ENCODE measurements around the gene ABCA7.

ABCA7 gene

DNA sequence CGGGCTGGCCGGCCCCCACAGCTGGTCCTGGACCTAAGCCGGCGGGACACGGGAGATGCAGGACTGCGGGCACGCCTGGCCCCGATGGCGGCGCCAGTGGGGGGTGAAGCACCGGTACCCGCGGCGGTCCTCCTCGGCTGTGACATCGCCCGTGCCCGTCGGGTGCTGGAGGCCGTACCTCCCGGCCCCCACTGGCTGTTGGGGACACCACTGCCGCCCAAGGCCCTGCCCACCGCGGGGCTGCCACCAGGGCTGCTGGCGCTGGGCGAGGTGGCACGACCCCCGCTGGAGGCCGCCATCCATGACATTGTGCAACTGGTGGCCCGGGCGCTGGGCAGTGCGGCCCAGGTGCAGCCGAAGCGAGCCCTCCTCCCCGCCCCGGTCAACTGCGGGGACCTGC is 36.6 kb upstream of the ABCA7 start:
- DNase-seq: no peak

DNA sequence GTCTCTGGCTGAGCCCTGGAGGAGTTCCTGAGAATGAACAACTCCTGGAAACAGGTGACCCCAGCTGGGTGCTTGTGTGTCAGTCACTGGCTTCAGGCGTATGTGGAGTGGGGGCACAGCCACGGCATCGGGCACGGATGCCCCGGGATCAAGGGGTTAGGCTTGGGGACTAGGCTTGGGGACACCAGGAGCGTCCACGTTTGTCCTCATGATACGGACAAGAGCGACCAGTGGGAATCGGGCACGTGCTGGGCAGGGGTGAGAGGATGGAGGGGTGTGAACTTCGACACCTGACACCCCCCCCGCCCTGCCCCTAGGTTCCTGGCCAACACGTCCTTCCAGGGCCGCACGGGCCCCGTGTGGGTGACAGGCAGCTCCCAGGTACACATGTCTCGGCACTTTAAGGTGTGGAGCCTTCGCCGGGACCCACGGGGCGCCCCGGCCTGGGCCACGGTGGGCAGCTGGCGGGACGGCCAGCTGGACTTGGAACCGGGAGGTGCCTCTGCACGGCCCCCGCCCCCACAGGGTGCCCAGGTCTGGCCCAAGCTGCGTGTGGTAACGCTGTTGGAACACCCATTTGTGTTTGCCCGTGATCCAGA is 35.6 kb upstream of the ABCA7 start:
- DNase-seq: no peak

DNA sequence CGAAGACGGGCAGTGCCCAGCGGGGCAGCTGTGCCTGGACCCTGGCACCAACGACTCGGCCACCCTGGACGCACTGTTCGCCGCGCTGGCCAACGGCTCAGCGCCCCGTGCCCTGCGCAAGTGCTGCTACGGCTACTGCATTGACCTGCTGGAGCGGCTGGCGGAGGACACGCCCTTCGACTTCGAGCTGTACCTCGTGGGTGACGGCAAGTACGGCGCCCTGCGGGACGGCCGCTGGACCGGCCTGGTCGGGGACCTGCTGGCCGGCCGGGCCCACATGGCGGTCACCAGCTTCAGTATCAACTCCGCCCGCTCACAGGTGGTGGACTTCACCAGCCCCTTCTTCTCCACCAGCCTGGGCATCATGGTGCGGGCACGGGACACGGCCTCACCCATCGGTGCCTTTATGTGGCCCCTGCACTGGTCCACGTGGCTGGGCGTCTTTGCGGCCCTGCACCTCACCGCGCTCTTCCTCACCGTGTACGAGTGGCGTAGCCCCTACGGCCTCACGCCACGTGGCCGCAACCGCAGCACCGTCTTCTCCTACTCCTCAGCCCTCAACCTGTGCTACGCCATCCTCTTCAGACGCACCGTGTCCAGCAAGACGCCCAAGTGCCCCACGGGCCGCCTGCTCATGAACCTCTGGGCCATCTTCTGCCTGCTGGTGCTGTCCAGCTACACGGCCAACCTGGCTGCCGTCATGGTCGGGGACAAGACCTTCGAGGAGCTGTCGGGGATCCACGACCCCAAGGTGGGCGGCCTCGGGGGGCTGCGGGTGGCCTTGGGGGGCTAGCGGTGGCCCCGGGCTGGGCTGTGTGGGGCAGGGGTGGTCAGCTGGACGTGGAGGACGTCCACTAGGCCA is 34.9 kb upstream of the ABCA7 start:
- no peak for DNase-seq

DNA sequence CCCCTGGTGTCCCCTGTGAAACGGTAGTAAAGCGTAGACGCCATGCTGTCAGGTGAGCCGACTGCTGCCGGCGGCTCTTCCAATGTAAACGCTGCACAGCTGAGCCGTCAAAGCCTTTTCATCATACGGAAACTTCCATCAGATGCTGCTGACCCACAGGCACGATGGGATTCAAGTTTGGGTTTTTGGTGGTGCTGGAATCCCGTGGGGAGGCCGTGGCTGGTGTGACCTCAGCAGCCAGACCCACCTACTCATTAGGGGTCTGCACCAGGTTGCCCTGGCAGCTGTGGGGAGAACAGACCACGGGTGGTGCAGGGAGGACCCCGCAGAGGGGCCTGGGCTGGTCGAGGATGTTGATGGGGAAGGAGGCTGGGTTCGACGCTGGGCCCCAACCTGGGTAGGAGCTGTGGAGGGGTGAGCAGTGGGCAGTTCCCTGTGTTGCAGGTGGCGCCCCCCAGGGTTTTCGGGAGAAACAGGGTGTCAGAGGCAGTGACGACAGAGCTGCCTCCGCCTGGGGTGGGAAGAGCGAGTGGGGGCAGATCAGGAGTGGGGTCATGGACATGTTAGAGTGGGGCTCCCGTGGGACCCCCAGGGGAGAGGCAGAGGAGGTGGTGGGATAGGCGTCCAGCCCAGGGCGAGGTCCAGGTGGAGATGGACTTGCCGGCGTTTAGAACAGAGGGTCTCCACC is 33.1 kb upstream of the ABCA7 start:
- no peak for DNase-seq

DNA sequence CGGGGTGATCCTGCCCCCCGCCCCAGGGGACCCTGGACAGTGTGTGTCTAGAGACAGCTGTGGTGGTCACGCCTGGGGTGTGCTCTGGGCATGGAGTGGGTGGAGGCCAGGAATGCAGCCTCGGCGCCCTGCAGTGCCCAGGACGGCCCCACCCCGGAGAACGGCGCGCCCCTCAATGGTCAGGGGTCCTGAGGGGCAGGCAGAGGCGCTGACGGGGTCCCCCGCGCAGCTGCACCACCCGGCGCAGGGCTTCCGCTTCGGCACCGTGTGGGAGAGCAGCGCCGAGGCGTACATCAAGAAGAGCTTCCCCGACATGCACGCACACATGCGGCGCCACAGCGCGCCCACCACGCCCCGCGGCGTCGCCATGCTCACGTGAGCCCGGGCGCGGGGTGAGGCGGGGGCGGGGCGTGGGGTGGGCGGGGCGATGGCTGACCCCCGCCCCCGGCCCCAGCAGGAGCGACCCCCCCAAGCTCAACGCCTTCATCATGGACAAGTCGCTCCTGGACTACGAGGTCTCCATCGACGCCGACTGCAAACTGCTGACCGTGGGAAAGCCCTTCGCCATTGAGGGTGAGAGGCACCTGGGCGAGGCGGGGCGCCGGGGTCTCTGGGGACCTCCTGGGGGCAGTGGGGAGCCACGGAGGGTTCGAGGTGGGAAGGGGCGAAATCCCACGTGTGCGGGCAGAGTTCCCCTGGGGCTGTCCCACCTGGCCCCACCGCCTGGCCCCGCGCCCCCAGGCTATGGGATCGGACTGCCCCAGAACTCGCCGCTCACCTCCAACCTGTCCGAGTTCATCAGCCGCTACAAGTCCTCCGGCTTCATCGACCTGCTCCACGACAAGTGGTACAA is 32.3 kb upstream of the ABCA7 start:
- DNase-seq: no peak

DNA sequence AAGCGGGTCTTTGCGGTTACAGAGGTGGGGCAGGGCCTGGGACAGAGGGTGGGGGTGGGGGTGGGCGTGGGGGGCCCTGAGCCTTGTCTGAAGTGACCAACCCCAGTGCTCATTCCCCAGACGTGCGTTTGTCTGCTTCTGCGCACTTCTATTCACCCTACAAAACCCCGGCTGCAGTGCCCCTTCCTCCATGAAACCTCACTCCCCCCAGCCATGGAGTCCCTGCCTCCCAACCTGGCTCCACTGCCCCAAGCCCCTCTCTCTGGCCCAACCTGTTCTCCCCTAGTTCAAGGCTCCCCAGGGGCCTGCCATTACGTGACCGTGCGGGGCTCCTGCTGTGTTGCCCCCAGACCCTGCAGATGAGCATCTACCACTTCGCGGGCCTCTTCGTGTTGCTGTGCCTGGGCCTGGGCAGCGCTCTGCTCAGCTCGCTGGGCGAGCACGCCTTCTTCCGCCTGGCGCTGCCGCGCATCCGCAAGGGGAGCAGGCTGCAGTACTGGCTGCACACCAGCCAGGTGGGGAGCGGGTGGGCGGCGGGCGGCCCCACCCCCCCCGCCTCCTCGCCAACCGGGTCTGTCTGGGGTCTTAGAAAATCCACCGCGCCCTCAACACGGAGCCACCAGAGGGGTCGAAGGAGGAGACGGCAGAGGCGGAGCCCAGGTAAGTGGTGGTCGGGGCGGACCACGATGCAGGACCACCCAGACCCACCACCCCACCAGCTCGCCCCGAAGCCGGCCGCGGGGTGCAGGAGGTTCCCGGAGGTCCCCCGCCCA is 31.5 kb upstream of the ABCA7 start:
- no peak for DNase-seq

DNA sequence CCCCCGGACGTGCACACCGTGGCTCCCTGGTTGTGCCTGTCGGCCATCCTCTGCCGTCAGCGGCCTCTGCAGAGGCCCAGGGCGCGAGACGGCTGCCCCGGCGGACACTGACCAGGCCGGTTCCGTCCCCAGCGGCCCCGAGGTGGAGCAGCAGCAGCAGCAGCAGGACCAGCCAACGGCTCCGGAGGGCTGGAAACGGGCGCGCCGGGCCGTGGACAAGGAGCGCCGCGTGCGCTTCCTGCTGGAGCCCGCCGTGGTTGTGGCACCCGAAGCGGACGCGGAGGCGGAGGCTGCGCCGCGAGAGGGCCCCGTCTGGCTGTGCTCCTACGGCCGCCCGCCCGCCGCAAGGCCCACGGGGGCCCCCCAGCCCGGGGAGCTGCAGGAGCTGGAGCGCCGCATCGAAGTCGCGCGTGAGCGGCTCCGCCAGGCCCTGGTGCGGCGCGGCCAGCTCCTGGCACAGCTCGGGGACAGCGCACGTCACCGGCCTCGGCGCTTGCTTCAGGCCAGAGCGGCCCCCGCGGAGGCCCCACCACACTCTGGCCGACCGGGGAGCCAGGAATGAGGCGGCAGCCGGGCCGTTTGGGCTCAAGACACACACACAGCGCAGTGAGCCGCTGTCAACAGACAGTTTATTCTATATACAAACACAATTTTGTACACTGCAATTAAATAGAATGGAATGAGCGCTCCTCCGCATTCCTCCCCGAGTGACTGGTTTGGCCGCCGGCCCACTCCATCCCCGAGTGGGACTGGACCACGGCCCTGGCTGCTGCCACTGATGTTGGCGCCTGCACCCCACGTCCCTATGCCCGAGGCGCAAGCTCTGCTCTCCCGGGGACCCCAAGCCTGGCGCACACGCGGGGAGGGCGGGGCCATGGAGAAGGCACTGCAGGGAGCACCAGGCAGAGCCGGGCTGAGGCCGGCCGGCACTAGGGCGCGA is 30.6 kb upstream of the ABCA7 start:
- no peak for DNase-seq

DNA sequence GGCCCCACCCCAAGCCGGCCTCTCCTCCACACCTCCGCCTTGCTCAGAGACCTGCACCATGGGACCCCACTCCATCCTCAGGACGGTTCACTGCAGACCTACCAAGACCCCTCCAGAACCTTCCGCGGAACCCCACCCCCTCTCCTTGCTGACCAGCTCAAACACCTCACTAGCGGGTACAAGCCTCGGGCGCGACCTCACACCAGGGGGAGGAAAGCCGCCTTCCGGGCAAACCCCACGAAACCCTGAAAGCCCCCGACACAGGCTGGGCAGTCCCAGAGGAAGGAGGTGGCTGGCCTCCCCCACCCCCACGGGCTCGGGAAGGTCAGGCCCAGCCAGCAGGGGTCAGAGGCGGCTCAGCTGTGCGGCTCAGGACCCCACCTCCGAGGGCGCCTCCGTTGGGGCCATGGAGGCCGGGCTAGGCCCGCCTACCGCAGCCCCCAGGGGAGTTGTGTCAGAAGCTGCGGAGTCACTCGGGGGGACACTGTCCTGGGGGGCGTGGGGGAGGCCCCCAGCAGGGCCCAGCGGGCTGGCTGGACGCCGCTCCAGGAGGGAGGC is 29.8 kb upstream of the ABCA7 start:
- DNase-seq: no peak

DNA sequence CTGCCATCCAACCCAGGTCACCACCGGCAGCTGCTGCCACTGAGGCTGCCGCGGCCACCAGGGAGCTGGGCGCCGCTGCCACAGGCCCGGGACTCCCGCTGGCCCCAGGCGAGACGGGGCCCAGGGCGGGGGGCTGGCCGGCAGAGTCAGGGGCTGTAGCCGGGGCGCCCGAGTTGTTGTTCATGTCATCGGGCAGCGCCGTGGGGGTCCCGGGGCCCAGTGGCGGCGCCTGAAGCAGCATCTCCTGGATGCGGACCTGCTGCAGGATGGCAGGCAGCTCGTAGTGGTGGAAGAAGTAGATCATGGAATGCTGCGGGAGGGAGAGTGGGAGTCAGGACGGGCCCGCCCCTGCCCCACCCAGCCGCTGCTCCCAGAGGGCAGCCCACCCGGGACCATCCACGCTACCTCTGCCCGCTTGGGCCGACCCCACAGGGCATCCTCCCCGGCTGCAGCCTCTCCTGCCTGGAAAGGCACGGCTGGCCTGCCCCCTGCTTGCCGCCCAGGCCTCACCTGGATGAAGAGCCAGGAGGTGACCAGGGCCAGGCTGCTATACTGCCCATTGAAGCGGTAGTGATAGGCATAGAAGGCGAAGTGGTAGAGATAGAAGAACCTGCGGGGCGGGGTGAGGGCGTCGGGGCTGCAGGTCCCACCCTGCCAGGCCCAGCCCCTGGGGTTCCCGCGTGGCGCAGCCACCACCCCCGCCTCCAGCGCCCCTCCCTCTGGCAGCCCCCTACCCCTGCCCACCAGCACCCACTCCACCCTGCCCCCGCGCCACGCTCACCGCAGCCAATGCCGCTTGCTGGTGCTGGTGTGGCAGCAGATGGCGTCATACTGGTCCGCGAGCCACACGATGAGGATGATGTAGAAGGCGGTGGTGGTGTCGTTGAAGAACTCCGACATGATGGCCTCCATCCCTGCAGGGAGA is 29.1 kb upstream of the ABCA7 start:
- DNase-seq: no peak

DNA sequence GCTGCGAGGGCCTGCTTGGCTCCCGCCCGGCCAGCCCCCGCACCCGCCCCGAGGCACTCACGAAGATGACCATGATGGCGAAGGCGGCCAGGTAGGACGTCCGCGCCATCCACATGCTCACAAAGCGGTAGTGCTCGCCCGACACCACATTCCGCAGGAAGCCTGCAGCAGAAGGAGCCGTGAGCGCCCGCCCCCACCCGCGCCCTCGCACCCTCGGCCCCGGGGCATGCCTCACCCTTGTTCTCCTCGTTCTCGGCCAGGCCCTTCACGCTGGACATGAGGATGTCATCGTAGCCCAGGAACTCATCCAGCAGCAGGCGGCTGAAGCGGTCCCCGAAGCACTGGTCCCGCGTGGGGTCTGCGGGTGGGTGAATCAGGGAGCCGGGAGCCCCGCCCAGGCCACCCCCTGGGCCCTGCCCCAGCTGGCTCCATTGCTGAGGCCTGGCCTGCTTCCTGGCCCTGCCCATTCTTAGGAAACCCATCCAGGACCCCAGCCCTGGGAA is 28.0 kb upstream of the ABCA7 start:
- no peak for DNase-seq

DNA sequence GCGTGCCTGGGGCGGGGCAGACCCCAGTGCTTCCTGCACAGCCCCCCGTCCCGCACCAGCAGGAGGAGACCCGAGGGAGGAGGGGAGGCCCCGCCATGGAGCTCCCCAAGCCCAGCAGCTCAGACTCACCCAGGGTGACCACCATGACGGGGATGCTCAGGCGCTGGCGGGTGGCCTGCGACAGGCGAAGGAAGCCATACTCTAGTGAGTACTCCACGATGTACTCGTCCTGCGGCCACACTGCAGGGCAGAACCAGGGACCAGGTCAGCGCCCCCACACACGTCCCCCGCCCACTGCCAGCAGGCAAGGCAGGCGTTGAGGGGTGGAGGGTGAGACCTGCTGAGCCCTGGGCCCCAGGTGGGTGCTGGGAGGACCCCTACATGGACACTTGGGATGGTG is 27.6 kb upstream of the ABCA7 start:
- no peak for DNase-seq

DNA sequence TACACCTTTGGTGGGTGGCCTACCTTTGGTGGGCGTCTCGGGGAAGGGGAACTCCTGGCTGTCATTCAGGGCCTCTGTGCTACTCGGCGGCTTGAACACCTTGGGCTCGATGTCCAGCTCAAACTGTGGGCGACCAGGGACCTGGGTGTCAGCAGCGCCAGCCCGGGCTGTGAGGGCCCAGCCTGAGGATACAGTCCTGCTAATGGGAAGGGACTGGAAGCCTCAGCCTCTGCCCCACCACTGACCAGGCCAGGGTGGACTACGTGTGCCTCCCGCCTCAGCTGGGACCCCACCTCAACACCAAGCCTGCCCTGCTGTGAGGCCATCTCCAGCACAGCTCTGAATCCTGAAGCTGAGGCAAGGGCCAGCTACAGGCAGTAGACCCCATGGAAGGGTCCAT is 26.7 kb upstream of the ABCA7 start:
- DNase-seq: no peak

DNA sequence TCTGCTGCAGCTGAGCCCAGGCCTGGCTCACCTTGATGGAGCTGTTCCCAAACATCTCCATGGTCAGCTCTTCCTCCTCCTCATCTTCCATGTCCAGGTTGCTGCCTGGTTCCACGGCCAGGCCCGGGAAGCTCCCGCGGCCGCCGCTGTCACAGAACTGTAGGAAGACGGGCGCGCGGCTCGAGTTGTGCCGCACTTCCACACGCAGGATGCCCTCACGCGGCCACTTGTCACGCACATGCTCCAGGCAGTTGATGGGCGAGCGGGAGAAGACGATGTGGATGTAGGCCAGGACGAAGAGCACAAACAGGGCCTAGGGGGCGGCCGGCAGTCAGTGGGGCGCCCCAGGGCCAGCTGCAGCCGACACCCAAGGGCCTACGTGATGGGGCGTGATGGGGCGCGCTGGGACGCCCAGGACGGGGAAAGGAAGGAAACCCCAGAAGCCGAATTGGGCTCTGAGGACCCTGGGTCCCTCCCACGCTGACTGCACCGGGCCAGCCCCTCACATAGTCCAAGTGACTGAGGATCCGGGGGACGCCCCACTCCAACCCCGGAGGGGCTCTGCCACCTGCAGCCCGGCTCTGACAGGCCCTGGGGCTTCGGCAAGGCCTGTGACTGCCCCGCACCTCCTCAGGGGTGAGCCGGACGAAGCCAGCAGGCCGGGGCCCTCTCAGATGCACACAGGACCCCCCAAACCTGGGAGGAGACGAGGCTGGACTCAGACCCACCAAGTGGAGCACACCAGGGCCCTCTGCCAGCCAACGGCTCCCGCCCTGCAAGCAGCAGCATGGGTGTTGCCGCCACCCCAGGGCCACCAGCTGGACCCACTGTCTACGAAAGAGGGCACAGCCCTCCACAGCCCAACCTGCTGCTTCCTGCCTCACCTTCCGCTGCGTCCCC is 25.5 kb upstream of the ABCA7 start:
- DNase-seq: no peak

DNA sequence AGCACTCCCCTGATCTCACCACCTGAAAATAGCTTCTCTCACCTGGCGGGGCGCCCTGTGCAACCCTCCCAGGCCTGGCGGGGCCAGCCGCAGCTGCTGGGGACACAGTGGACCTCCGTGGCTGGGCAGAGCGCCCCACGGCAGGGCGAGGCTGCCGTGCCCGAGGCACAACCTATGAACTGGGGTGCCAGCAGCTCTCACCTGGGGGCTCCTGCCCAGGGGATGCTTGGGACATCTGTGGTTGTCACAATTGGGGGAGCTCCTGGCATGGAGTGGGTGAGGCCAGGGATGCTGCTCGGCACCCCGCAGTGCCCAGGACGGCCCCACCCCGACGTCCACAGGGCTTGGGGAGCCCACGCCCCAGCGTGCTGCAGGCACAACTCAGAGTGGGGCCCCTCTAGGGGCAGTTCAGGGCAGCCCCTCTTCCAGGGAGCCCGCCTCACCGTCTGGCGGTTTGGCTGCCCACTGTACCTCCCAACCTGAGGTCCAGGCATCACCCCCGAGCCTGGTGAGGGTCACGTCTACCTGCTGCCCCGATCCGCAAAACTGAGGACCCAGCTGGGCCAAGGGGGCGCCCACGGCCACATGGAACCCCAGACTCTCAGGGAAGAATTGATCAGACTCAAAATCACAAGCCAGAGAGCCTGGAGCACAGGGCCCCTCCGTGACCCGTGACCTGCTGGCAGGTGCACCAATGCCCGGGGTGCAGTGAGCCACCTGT is 24.7 kb upstream of the ABCA7 start:
- DNase-seq: no peak

DNA sequence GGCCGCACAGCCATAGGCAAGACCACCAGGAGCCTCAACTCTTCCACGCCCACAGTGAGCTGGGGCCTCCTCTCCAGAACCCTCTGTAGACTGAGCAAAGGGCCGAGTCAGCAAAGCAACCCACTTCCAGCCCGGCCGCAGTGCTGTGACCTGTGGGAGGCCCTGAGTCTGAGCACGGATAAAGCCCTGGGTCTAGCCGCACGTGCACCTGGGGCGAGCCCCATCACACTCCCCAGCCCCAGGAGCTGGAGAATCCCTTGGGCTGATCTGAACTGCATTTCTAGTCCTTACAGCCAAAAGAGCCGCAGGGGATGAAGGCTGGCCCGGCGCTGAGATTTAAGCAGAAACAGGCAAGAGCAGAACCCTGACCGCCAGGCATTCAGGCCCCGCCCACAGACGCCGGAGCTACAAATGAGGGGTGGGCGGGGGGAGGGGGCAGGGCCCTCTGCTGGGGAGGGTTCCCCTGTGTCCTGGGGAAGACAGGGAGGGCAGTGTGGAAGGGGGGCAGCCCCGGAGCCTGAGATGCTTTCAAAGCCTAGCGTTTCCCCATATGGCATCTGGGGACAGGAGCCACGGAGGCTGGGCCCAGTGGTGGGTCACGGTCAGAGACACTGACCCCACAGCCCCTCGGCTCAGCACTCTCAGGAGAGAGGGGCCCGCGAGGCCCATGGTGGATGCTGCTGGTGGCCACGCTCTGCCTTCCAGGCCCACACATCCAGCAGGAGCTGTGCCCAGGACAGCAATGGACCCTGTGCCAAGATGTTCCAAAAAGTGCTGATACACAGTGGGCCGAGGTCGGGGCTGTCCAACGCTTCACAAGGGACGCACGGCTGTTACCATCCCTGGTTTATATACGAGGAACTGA is 23.9 kb upstream of the ABCA7 start:
- DNase-seq: no peak

DNA sequence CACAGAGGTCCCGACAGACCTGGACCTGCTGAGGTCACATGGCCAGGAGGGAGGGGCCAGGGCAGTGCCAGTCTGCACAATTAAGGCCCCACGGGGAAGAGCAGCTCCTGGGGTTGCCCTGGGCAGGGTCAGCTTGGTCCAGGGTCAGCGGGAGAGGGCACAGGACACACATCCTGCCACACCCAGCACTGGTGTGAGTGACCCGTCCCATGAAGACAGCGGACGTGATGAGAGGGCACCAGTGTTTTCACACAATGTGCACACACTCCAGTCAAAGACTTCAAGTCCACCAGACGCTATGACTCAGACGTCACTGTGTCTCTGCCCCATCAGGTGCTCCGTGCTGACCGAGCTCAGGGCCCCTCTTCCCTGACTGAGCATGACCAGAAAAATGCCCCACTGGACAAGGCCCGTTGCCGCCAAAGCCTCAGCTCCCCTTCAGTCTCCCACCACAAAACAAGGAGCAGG is 23.2 kb upstream of the ABCA7 start:
- no peak for DNase-seq
